ENCODE data around the gene DUOXA2.

The DUOXA2 gene

DNA sequence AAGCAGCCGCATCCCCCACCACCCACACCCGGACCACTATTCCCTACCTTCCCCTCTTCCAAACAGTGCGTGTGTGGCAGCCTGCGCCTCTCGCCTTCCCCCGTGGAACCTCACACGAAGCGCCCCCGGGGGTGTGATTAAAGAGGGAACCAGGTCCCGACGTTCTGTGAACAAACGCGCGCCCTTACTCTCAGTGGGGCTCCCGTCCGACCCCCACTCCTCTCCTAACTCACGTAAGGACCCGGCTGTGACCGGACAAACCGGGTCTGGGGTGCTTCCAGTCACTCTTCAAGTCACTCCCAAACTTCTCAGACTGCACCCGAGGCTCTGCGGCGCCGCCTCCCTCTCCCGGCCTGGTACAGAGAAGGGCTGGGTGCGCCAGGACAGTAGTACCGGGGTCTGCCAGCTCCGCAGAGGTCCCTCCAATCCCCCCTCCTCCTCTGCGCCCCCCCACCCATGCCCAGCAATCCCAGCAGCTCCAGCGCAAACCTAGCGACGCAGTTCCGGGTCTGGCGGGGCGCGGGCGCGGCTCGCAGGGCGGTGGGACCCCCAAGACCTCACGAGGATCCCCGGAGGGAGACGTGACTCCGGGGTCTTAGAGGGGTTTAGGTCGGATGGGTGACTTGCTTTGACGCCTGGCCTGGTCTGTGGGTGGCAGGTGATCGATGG lies 15.0 kb downstream of the DUOXA2 start:
- TF ChIP-seq, protein P1, sequence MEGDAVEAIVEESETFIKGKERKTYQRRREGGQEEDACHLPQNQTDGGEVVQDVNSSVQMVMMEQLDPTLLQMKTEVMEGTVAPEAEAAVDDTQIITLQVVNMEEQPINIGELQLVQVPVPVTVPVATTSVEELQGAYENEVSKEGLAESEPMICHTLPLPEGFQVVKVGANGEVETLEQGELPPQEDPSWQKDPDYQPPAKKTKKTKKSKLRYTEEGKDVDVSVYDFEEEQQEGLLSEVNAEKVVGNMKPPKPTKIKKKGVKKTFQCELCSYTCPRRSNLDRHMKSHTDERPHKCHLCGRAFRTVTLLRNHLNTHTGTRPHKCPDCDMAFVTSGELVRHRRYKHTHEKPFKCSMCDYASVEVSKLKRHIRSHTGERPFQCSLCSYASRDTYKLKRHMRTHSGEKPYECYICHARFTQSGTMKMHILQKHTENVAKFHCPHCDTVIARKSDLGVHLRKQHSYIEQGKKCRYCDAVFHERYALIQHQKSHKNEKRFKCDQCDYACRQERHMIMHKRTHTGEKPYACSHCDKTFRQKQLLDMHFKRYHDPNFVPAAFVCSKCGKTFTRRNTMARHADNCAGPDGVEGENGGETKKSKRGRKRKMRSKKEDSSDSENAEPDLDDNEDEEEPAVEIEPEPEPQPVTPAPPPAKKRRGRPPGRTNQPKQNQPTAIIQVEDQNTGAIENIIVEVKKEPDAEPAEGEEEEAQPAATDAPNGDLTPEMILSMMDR (IDR thresholded peaks at IDR 0.05): no peak
- Histone ChIP-seq H3K27ac (no peak overlapping the region), H3K4me3 (peak overlapping the region; percentile 63)
- no peak for DNase-seq (ENCODE audit: low spot score)

DNA sequence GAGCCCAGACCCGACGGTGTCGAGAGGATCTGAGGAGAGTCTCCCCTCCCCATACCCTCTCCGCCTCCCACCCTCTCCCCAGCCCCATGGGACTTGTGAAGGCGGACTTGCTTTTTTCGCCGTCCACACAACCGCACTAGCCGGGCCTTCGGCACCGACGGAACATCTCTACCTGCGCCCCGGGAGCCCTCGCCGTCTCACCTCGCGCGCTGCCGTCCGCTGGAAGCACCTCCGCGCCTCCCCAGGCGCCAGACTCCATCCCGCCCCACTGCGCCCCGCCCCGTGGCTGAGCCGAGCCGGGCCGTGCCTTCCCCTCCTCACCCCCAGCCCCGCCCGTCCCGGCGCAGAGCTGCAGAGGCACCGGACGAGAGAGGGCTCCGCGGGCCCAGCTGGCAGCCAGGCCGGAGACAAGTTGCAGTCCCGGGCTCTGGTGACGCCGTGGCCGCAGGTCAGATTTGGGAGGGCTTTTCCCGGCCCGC lies 15.6 kb downstream of the DUOXA2 start, which contains the start of the genes DUOX1 and DUOXA1:
Gene DUOX1, plus strand, starts transcription at position 344 of the 479 bp plus-strand sequence. CDS start 1,973 bp downstream, outside the sequence.
Gene DUOXA1, minus strand, starts transcription at position 229 of the 479 bp plus-strand sequence. CDS start 6,865 bp downstream, outside the sequence.
- H3K4me3 ChIP-seq: peak within 1 kb of the TSS; percentile 63
- no peak for DNase-seq (ENCODE audit: low spot score)
- no peak within 1 kb of the TSS for H3K27ac ChIP-seq
- TF ChIP-seq, protein P1 (IDR thresholded peaks at IDR 0.05): no peak

DNA sequence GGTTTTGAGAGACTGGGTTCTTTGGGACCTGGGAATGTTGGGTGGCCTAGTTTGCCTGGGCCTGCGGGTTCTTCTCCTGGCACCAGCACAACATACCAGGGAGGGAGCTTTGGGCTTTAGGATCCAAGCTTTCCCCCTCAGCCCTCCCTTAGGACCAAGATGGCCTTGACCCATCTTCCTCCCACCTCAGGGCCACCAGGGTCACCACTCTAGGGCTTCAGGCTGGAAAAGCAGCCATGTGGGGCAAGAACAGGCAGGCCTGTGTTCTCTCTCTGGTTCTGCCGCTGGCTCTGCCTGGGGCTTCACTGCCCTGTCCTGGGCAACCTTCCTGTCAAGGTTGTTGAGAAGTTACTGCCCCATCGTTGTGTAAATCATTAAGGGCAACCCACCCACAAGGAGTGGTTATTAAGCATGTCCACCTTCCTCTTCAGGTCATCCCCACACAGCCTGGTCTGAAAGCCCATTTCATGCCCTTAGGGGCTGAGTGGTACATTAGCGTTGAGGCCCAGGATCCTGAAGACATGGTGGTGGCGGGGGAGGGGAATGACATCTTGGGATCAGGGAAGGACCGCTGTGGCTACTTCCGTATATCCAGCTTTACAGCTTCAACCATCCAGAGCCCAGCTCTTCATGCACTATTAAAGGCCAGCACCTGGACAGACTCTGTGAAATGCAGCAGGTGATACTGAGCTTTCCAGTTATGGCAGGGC lies 16.3 kb downstream of the DUOXA2 start:
- no peak for DNase-seq (ENCODE audit: low spot score)
- H3K27ac ChIP-seq: no peak overlapping the region
- H3K4me3 ChIP-seq: peak overlapping the region; percentile 63
- TF ChIP-seq, protein P1 (IDR thresholded peaks at IDR 0.05): no peak

DNA sequence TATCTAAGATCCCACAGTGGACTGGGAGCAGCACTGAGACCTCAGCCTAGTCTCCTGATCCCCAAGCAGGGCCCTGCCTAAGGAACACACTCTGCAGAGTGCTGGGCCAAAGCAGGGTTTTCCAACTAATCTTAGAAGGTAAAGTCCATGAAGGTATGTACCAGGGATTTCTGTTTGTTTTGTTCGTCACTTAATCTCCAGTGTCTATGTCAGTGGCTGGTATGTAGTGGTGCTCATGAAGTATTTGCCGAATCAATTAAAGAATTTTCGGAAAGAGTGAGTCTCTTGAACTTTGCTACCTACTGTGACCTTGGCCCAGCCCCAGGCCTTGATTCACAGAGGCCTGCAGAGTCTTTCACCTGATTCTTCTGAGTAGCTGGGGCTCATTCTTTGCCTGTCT lies 17.4 kb downstream of the DUOXA2 start:
- no peak for DNase-seq (ENCODE audit: low spot score)
- Histone ChIP-seq H3K27ac (no peak overlapping the region), H3K4me3 (no peak overlapping the region)
- TF ChIP-seq, protein P1 (IDR thresholded peaks at IDR 0.05): no peak

DNA sequence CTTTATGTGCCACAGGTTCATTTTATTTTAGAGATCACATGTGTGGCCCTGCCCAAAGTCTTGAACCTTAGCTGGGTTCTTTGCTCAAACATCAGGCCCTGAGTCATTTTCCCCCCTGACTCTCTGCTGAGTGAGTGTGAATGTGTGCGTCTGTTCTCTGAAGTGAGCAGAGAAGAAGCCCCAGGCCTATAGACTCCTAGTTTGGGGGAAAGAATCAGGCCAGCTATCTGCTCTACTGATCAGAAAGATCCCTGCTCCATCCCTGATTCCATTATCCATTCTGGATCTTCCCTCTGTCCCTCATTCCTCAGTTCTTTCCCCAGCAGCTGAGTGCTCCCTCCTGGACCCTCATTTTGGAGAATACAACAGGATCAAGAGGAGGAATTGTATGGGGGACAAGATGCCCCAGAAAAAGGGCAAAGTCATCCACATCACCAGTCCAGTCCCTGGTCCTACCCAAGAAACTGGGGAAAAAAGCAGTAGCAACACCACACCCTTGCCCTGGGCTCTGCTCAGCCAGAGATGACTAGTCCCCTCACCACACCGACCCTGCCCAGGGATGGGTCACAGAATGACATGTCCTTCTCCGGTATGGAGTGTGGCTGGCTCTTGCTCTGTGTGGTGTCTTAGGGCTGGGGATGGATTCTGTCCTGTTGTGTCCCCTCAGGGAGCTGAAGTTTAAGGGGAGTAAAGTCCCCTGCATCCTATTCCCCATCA lies 18.9 kb downstream of the DUOXA2 start:
- DNase-seq (ENCODE audit: low spot score): no peak
- TF ChIP-seq, protein P1 (IDR thresholded peaks at IDR 0.05): no peak
- Histone ChIP-seq H3K27ac (no peak overlapping the region), H3K4me3 (no peak overlapping the region)

DNA sequence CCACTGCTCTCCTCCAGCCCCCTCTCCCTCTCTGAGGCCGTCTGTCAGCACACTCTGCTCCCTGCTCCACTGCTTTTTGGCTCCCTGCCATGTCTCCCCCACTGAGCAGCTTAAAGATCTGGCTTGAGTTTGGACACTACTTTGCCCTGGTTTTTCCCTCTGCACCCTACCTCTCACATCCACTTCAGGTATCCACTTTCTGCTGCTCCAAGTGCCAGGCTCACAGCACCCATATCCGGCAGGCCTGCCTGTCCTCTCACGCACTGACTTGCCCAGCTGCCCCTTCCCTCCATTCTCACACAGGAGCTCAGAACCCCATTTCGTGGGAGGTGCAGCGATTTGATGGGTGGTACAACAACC lies 19.4 kb downstream of the DUOXA2 start:
- TF ChIP-seq, protein P1 (IDR thresholded peaks at IDR 0.05): no peak
- no peak overlapping the region for H3K27ac ChIP-seq
- no peak overlapping the region for H3K4me3 ChIP-seq
- DNase-seq (ENCODE audit: low spot score): no peak

All from coronary artery (tissue), 2 donors.